Esophagus muscularis mucosa (tissue), 4 donors: ENCODE results near the gene SYVN1.

Source experiments
- CTCF ChIP-seq, 3 experiments: fragments of 200-600 bp in 2 of 3; fragments of 450-650 bp in 1 of 3; sonication (generic) in 2 of 3; IDR thresholded peaks; one replicate each; pipeline ENCODE4 v1.5.1; 2017 to 2019; ENCODE audit warnings: antibody characterized with exemption in 3 of 3, mild to moderate bottlenecking in 2 of 3, moderate library complexity in 1 of 3
- EP300 ChIP-seq: sonication (generic); formaldehyde crosslinking; IDR thresholded peaks from one replicate; pipeline ENCODE4 v1.6.1; 2017; ENCODE audit warnings: antibody characterized with exemption
- POLR2A ChIP-seq: fragments of 450-650 bp; IDR thresholded peaks from one replicate; pipeline ENCODE4 v1.6.1; 2017; ENCODE audit warnings: antibody characterized with exemption, moderate library complexity, mild to moderate bottlenecking, low read depth

- TF ChIP-seq CTCF (IDR thresholded peaks at IDR 0.05) (no peak), EP300 (no peak), POLR2A (no peak)
These were observed 37.4 kb downstream of the SYVN1 start for GRCh38 chr11:65096926-65097325.
